Hippocampal formation (tissue), 2 donors: ENCODE results near the gene MYO7A.
A peak's percentile ranks its signal among the peaks of the same experiment; 100 is the strongest.

Source experiments
- DNase-seq, 2 donors: peaks; one replicate each; lab custom pipeline; 2025; lab: John Stamatoyannopoulos, UW

Gene MYO7A

GRCh38 chr11:77184136-77184860 lies 56.3 kb downstream of the MYO7A start:
- DNase-seq = no peak

- DNase-seq = no peak
These were observed 58.3 kb downstream of the MYO7A start for GRCh38 chr11:77186302-77186701.

- DNase-seq = no peak
These were observed 59.2 kb downstream of the MYO7A start for GRCh38 chr11:77187111-77187750.

GRCh38 chr11:77187776-77188632 lies 60.0 kb downstream of the MYO7A start:
- DNase-seq = peak; percentile 59 to 62

GRCh38 chr11:77188633-77189491 lies 60.8 kb downstream of the MYO7A start:
- DNase-seq = no peak

GRCh38 chr11:77189588-77190210 lies 61.7 kb downstream of the MYO7A start:
- DNase-seq = no peak

GRCh38 chr11:77190331-77191075 lies 62.5 kb downstream of the MYO7A start:
- DNase-seq = no peak

- no peak for DNase-seq
These were observed 63.4 kb downstream of the MYO7A start for GRCh38 chr11:77191429-77191822.

GRCh38 chr11:77191823-77192495 lies 63.9 kb downstream of the MYO7A start:
- DNase-seq = no peak

GRCh38 chr11:77193167-77193566 lies 65.1 kb downstream of the MYO7A start:
- no peak for DNase-seq

- DNase-seq = no peak
These were observed 66.1 kb downstream of the MYO7A start for GRCh38 chr11:77193911-77194830.

GRCh38 chr11:77195071-77195755 lies 67.2 kb downstream of the MYO7A start:
- no peak for DNase-seq

- DNase-seq = no peak
These were observed 68.9 kb downstream of the MYO7A start for GRCh38 chr11:77196961-77197360.

GRCh38 chr11:77197626-77198320 lies 69.7 kb downstream of the MYO7A start:
- DNase-seq = no peak

- DNase-seq = no peak
These were observed 70.4 kb downstream of the MYO7A start for GRCh38 chr11:77198440-77198849.

- no peak for DNase-seq
These were observed 71.2 kb downstream of the MYO7A start for GRCh38 chr11:77199137-77199745.
